Gastrocnemius medialis (tissue), 4 donors: Measurements from ENCODE around the gene MEX3A. TPM values are rescaled to one million over a fixed set of nuclear protein-coding genes. Genes with fewer than 3 reads are reported as not detected.

Source experiments
- ATAC-seq, 2 donors: fragments of 150-250 bp; one replicate each; pipeline ENCODE4 v1.9.1; 2016
- DNase-seq, 2 donors: peaks; one replicate each; pipeline ENCODE4 v3.0.0-alpha.2; 2019
- H3K27ac ChIP-seq, 4 donors: fragments of 200-600 bp; sonication (generic); 1 replicate in 1 of 4; 2 replicates in 3 of 4; pipeline ENCODE4 v1.5.1; 2016 to 2018; ENCODE audit warnings: mild to moderate bottlenecking in 2 of 4, moderate library complexity in 1 of 4
- H3K27me3 ChIP-seq, 3 donors: fragments of 200-600 bp; sonication (generic) in 2 of 3; 1 replicate in 1 of 3; 2 replicates in 2 of 3; pipeline versions ENCODE4 v1.5.1 to v1.6.0; 2016 to 2019; ENCODE audit warnings: mild to moderate bottlenecking in 1 of 3, moderate library complexity in 1 of 3
- H3K36me3 ChIP-seq, 2 donors: fragments of 200-600 bp; sonication (generic) in 1 of 2; one replicate each; pipeline ENCODE4 v1.5.1; 2017 to 2018
- H3K4me1 ChIP-seq, 2 donors: fragments of 200-600 bp; sonication (generic) in 1 of 2; one replicate each; pipeline ENCODE4 v1.5.1; 2016 to 2017; ENCODE audit warnings: mild to moderate bottlenecking in 2 of 2
- H3K4me3 ChIP-seq, 4 donors: fragments of 200-600 bp; sonication (generic) in 3 of 4; 1 replicate in 1 of 4; 2 replicates in 3 of 4; pipeline ENCODE4 v1.5.1; 2016 to 2019; ENCODE audit warnings: mild to moderate bottlenecking in 2 of 4
- H3K9me3 ChIP-seq, 3 donors: fragments of 200-600 bp; sonication (generic) in 2 of 3; 1 replicate in 1 of 3; 2 replicates in 2 of 3; pipeline ENCODE4 v1.5.1; 2016 to 2019
- POLR2A ChIP-seq, 2 donors: fragments of 450-650 bp; IDR thresholded peaks; one replicate each; pipeline ENCODE4 v1.6.1; 2017; ENCODE audit warnings: antibody characterized with exemption in 2 of 2, mild to moderate bottlenecking in 2 of 2, moderate library complexity in 2 of 2
- in situ Hi-C, 4 donors: fragments of 200-750 bp; cut with MboI; loops; one replicate each; pipeline versions ENCODE4 v1.15.0 to v1.8.0; 2017; ENCODE audit warnings: low sequenced_read_pairs in 4 of 4
- intact Hi-C: fragments of 100-400 bp; cut with DNase I; formaldehyde crosslinking; loops from one replicate; pipeline ENCODE4 v1.15.1; 2023; ENCODE audit warnings: low total_unique reads
- total RNA-seq, 4 donors: library from RNA; depleted of rRNA; stranded (reverse); fragments of >200 nt; gene quantifications; one replicate each; pipeline versions ENCODE4 v1.1.0 to v1.2.3, GENCODE V29; 2016
- TF ChIP-seq, protein P1 (sequence below), 5 experiments: fragments of 450-650 bp in 3 of 5; fragments of 200-600 bp in 2 of 5; sonication (generic) in 2 of 5; IDR thresholded peaks in 4 of 5; conservative IDR thresholded peaks in 1 of 5; 1 replicate in 4 of 5; 2 replicates in 1 of 5; pipeline ENCODE4 v1.5.1; 2016 to 2019; ENCODE audit warnings: antibody characterized with exemption in 5 of 5, mild to moderate bottlenecking in 3 of 5, moderate library complexity in 3 of 5

Gene MEX3A
- total RNA-seq, 4 donors from 2014 or later: not detected

DNA sequence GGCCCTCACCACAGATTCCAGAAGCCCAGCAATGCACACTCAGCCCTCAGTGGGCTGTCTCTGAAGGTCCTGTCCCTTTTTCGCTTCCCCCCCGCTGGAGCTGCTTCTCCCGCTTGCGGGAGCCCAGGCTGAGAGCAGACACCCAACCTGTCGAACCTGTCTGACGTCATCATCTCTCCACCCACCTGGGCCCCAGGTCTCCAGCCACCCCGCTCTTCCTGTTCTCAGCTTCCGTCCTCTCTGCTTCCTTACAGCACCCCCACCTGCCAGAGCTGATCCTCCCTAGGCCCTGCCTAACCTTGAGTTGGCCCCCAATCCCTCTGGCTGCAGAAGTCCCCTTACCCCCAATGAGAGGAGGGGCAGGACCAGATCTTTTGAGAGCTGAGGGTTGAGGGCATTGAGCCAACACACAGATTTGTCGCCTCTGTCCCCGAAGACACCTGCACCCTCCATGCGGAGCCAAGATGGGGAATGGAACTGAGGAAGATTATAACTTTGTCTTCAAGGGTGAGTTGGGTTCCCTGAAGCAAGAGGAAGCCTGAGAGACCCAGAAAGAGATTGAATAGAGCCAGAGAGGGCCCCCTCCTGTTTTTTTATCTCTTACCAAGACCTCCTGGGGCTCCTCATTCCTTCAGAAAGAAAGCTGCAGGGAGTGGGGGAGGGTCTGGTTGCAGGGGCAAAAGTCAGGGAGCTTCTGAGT is 21.2 kb downstream of the MEX3A start, which contains the start of gene RAB25:
Gene RAB25 (plus strand): TSS at position 224 of the 700 bp plus-strand sequence. CDS start 241 bp downstream, at position 465.
- DNase-seq: no peak
- in situ Hi-C loops: loop anchor here in 1 of 4 donors (25.0 kb wide), 1 partner anchor 676 kb away; the partner anchor contains the start of genes ISG20L2, METTL25B and MRPL24
- intact Hi-C loops: no loop called here
- no peak for ATAC-seq
- H3K4me1 ChIP-seq: peaks cover 0 to under 1% of the 10 kb centered on the region in 2 donors
- no peak within 1 kb of the TSS for H3K4me3 ChIP-seq
- no peak for TF ChIP-seq POLR2A (IDR thresholded peaks at IDR 0.05)
- TF ChIP-seq, protein P1, sequence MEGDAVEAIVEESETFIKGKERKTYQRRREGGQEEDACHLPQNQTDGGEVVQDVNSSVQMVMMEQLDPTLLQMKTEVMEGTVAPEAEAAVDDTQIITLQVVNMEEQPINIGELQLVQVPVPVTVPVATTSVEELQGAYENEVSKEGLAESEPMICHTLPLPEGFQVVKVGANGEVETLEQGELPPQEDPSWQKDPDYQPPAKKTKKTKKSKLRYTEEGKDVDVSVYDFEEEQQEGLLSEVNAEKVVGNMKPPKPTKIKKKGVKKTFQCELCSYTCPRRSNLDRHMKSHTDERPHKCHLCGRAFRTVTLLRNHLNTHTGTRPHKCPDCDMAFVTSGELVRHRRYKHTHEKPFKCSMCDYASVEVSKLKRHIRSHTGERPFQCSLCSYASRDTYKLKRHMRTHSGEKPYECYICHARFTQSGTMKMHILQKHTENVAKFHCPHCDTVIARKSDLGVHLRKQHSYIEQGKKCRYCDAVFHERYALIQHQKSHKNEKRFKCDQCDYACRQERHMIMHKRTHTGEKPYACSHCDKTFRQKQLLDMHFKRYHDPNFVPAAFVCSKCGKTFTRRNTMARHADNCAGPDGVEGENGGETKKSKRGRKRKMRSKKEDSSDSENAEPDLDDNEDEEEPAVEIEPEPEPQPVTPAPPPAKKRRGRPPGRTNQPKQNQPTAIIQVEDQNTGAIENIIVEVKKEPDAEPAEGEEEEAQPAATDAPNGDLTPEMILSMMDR (IDR thresholded peaks at IDR 0.05 in 4 of 5, conservative IDR thresholded peaks at IDR 0.05 in 1 of 5): no peak
- no peaks in the 10 kb centered on the region for H3K9me3 ChIP-seq
- no peak within 1 kb of the TSS for H3K27ac ChIP-seq
- H3K27me3 ChIP-seq: no peaks in the 10 kb centered on the region
- H3K36me3 ChIP-seq: no peaks in the 10 kb centered on the region

- no peak overlapping the region for H3K4me3 ChIP-seq
- ATAC-seq: no peak
- no peak for TF ChIP-seq POLR2A (IDR thresholded peaks at IDR 0.05)
- TF ChIP-seq, protein P1 (IDR thresholded peaks at IDR 0.05 in 4 of 5, conservative IDR thresholded peaks at IDR 0.05 in 1 of 5): no peak
- no peaks in the 10 kb centered on the region for H3K9me3 ChIP-seq
- H3K36me3 ChIP-seq: no peaks in the 10 kb centered on the region
- in situ Hi-C loops (loop anchor here in 1 of 4 donors (25.0 kb wide), 1 partner anchor 681 kb away; the partner anchor contains the start of genes ISG20L2, METTL25B and MRPL24), intact Hi-C loops (loop anchor here (10.0 kb wide), 1 partner anchor 668 kb away; the partner anchor contains the start of genes ISG20L2 and METTL25B)
- no peak overlapping the region for H3K27ac ChIP-seq
- peaks cover 17 to 18% of the 10 kb centered on the region in 2 donors for H3K4me1 ChIP-seq
- DNase-seq: no peak
- H3K27me3 ChIP-seq: no peaks in the 10 kb centered on the region
Measured at GRCh38 chr1:156056326-156056849, 25.9 kb downstream of the MEX3A start.

- Histone ChIP-seq H3K4me1 (peaks cover 17 to 26% of the 10 kb centered on the region in 2 donors), H3K27me3 (no peaks in the 10 kb centered on the region), H3K27ac (peak overlapping the region; percentile 92 to 99 (median 98)), H3K9me3 (no peaks in the 10 kb centered on the region), H3K36me3 (no peaks in the 10 kb centered on the region), H3K4me3 (peak overlapping the region; percentile 91 to 95 (median 92))
- in situ Hi-C loops: loop anchor here in 1 of 4 donors (25.0 kb wide), 1 partner anchor 682 kb away; the partner anchor contains the start of genes ISG20L2, METTL25B and MRPL24
- TF ChIP-seq, protein P1 (IDR thresholded peaks at IDR 0.05 in 4 of 5, conservative IDR thresholded peaks at IDR 0.05 in 1 of 5): no peak
- no peak for TF ChIP-seq POLR2A (IDR thresholded peaks at IDR 0.05)
- no peak for DNase-seq
- intact Hi-C loops: loop anchor here (1.0 to 10.0 kb wide), 3 partner anchors 121 to 669 kb away; partner anchors contain the start of genes CCT3, ISG20L2, KHDC4 and METTL25B
- ATAC-seq: no peak
Measured at GRCh38 chr1:156055281-156056048, 26.8 kb downstream of the MEX3A start.

- in situ Hi-C loops: loop anchor here in 1 of 4 donors (25.0 kb wide), 1 partner anchor 683 kb away; the partner anchor contains the start of genes ISG20L2, METTL25B and MRPL24
Measured at GRCh38 chr1:156054500-156055280, 27.6 kb downstream of the MEX3A start, which contains the start of gene LAMTOR2. Gene LAMTOR2, plus strand, starts transcription at chr1:156054782. Its CDS starts 108 bp downstream, at chr1:156054890.

More at GRCh38 chr1:156054500-156055280, 27.6 kb downstream of the MEX3A start, which contains the start of gene LAMTOR2:
- peak; percentile 98 for DNase-seq
- peak; percentile 82 to 87 for ATAC-seq
- Histone ChIP-seq H3K27ac (peak within 1 kb of the TSS; percentile 92 to 99 (median 98)), H3K36me3 (peaks cover 0 to 7% of the 10 kb centered on the region in 2 donors), H3K9me3 (no peaks in the 10 kb centered on the region), H3K4me3 (peak within 1 kb of the TSS; percentile 91 to 95 (median 92)), H3K27me3 (no peaks in the 10 kb centered on the region), H3K4me1 (peaks cover 17 to 26% of the 10 kb centered on the region in 2 donors)
- intact Hi-C loops: loop anchor here (1.0 to 10.0 kb wide), 5 partner anchors 34 to 670 kb away; partner anchors contain the start of genes CCT3, ISG20L2, KHDC4 and METTL25B
- TF ChIP-seq POLR2A (IDR thresholded peaks at IDR 0.05): peak; percentile 69 to 80
- TF ChIP-seq, protein P1 (IDR thresholded peaks at IDR 0.05 in 4 of 5, conservative IDR thresholded peaks at IDR 0.05 in 1 of 5): no peak
